IPS-20b (cell line): ENCODE results near the gene EVI5.
"Not testable (repeated sequence)": the region's sequence is repeated elsewhere in the genome, so short reads cannot be mapped to it uniquely, and the experiment has no call there.

ENCODE experiments used
- H3K27ac ChIP-seq: one replicate; pipeline ENCODE4 v1.5.1; 2013; ENCODE audit warnings: low read length
- H3K27me3 ChIP-seq: 2 replicates; pipeline ENCODE4 v1.6.1; 2013; ENCODE audit warnings: mild to moderate bottlenecking, low read length, inconsistent platforms; ENCODE audit not compliant: insufficient read depth
- H3K36me3 ChIP-seq: 2 replicates; pipeline ENCODE4 v1.6.1; 2013; ENCODE audit warnings: low read depth, mild to moderate bottlenecking, inconsistent platforms, low read length, moderate library complexity; ENCODE audit not compliant: insufficient read depth
- H3K4me1 ChIP-seq: 2 replicates; pipeline ENCODE4 v1.6.1; 2013; ENCODE audit warnings: mild to moderate bottlenecking, control low read depth, inconsistent platforms, low read length, moderate library complexity; ENCODE audit not compliant: insufficient read depth
- H3K4me3 ChIP-seq: 2 replicates; pipeline ENCODE4 v1.5.1; 2013; ENCODE audit warnings: mild to moderate bottlenecking, low read length, inconsistent platforms
- H3K9ac ChIP-seq: 2 replicates; pipeline ENCODE4 v1.6.1; 2013; ENCODE audit warnings: low read depth, mild to moderate bottlenecking, inconsistent platforms, low read length, moderate library complexity
- H3K9me3 ChIP-seq: 2 replicates; pipeline ENCODE4 v1.6.1; 2013; ENCODE audit warnings: mild to moderate bottlenecking, low read depth, low read length, inconsistent platforms; ENCODE audit not compliant: insufficient read depth

EVI5 gene

DNA sequence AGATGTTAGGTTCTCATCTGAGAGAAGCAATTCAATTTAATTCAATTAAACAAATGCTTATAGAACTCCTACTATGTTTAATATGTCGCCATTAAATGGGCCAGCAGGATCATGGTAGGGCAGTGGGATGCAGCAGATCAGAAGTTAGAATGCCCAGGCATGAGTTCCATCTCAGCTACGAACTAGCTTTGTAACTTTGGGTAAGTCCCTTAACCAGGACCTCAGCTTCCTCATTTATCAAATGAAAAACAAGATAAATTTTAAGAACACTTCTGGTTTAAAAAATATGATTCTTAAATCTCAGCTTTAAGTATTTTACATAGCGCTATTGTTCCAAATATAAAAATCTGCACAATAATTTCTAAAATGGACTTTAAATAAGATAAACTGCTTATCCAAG, 230.7 kb downstream of the EVI5 start:
- no peak overlapping the region for H3K4me3 ChIP-seq
- H3K27ac ChIP-seq = no peak overlapping the region
- no peaks in the 10 kb centered on the region for H3K27me3 ChIP-seq
- no peaks in the 10 kb centered on the region for H3K9me3 ChIP-seq
- H3K36me3 ChIP-seq = no peaks in the 10 kb centered on the region
- H3K9ac ChIP-seq = no peak overlapping the region
- H3K4me1 ChIP-seq = no peaks in the 10 kb centered on the region

DNA sequence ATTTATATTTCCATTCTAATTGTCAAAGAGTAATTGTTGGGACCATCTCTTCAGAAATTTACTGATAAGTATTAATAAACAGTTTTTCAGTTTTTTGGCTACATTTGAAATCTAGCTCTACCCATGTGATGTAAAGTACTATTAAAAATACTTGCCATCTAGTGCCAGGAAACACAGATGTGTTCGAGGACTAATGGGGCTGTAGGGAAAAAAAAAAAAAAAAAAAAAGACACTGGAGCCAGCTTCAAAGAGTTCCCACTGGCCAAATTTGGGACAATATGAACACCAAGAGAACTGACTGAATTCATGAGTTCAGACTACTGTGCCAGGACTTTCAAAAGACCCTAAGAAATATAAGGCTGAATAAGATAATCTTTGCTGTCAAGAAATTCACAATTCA, 233.0 kb downstream of the EVI5 start:
- H3K4me3 ChIP-seq = no peak overlapping the region
- no peaks in the 10 kb centered on the region for H3K9me3 ChIP-seq
- H3K27me3 ChIP-seq = no peaks in the 10 kb centered on the region
- no peaks in the 10 kb centered on the region for H3K36me3 ChIP-seq
- no peaks in the 10 kb centered on the region for H3K4me1 ChIP-seq
- H3K9ac ChIP-seq = no peak overlapping the region
- H3K27ac ChIP-seq = no peak overlapping the region

DNA sequence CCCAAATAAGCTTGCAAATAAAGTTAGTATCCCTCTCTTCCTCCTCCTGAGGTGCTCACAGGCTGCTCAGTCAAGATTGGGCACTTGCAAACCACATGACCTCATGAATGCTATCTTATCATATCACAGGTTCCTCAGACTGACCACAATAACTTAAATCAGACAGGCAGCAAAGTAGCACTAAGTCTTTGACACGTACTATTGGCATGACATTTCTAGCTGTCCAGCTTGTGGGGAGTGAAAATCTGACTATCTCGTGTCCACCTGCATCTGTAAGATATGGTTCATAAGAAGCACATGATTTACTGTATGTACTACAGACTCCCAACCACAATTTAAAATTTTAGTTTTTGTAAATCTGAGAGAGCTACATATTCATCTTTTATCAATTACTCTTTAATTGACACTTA, 240.1 kb downstream of the EVI5 start:
- Histone ChIP-seq H3K4me3 (no peak overlapping the region), H3K27me3 (no peaks in the 10 kb centered on the region), H3K36me3 (no peaks in the 10 kb centered on the region), H3K9me3 (no peaks in the 10 kb centered on the region), H3K4me1 (no peaks in the 10 kb centered on the region), H3K9ac (no peak overlapping the region), H3K27ac (no peak overlapping the region)

DNA sequence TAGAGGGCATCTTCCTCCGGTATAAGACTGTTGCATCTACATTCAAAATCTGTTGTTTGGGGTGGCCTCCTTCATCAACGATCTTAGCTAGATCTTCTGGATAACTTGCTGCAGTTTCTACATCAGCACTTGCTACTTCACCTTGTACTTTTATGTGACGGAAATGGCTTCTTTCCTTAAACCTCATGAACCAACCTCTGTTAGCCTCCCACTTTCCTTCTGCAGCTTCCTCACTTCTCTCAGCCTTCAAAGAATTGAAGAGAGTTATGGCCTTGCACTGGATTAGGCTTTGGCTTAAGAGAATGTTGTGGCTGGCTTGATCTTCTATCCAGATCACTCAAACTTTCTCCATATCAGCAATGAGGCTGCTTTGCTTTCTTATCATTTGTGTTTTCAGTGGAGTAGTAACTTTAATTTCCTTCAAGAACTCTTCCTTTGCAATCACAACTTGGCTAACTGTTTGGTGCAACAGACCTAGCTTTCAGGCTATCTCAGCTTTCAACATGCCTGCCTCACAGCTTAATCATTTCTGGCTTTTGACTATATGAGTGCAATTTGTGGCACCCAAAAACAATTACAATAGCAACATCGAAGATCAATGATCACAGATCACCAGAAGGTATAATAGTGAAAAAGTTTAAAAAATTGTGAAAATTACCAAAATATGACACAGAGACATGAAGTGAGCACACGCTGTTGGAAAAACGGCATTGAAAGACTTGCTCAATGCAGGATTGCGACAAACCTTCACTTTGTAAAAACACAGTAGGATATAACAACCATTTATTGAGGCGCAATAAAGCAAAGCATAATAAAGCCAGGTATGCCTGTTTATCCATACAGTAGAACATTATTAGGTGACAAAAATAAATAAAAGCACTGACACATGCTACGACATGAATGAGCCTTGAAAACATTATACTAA, 241.5 kb downstream of the EVI5 start:
- H3K27me3 ChIP-seq = no peaks in the 10 kb centered on the region
- no peak overlapping the region for H3K4me3 ChIP-seq
- H3K9ac ChIP-seq = no peak overlapping the region
- no peaks in the 10 kb centered on the region for H3K36me3 ChIP-seq
- H3K9me3 ChIP-seq = no peaks in the 10 kb centered on the region
- H3K27ac ChIP-seq = no peak overlapping the region
- no peaks in the 10 kb centered on the region for H3K4me1 ChIP-seq

DNA sequence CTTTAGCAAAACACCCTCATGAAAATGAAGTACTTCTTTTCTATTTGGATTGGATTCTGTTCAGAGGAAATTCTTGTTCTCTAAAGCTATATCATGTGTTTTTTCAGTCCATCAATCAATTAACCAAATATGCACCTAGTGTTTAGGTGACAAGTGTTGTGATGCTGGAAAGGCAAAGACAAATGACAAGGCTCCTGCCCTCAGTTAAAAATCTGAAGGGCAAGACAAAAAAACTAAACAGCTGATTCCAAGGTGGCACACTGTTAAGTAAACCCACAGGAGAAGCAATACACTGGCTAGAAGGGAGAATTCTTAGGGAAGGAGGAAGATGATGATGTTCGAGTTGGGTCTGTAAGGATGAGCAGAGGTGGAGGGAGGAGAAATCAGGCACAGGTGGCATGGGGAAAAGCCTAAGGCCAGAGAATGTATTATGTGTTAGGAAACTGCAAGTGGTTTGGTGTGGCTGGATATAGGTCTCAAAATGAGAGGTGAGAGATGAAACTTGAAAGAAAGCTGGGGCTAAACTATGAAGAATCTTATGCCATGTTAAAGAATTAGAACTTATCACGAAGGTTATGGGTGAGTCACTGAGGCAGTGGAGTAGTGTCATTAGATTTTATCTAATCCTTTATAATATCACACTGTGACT, 246.4 kb downstream of the EVI5 start:
- H3K27ac ChIP-seq = no peak overlapping the region

DNA sequence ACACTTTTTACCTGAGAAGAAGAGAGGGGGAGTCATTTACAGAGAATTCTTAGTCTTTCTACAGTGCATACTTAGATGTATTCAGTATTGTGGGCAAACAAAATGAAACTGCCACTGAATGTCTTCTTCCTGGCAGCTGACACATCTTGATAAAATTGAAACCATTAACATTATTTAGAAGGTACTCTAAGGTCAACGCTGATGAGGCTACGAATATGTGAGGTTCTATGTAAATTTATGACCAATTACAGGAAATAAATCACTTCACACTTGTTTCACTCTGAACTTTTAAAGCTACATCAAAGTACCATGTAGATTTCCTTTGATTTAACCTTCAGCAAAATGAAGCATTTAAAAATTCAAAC, 246.9 kb downstream of the EVI5 start:
- Histone ChIP-seq H3K9me3 (no peaks in the 10 kb centered on the region), H3K36me3 (no peaks in the 10 kb centered on the region), H3K27me3 (no peaks in the 10 kb centered on the region), H3K4me3 (no peak overlapping the region), H3K27ac (no peak overlapping the region), H3K9ac (no peak overlapping the region), H3K4me1 (no peaks in the 10 kb centered on the region)

More for the DNA sequence above, 246.4 kb downstream of the EVI5 start:
- no peaks in the 10 kb centered on the region for H3K27me3 ChIP-seq
- H3K4me3 ChIP-seq = no peak overlapping the region
- H3K36me3 ChIP-seq = no peaks in the 10 kb centered on the region
- H3K9ac ChIP-seq = no peak overlapping the region
- H3K4me1 ChIP-seq = no peaks in the 10 kb centered on the region
- H3K9me3 ChIP-seq = no peaks in the 10 kb centered on the region

DNA sequence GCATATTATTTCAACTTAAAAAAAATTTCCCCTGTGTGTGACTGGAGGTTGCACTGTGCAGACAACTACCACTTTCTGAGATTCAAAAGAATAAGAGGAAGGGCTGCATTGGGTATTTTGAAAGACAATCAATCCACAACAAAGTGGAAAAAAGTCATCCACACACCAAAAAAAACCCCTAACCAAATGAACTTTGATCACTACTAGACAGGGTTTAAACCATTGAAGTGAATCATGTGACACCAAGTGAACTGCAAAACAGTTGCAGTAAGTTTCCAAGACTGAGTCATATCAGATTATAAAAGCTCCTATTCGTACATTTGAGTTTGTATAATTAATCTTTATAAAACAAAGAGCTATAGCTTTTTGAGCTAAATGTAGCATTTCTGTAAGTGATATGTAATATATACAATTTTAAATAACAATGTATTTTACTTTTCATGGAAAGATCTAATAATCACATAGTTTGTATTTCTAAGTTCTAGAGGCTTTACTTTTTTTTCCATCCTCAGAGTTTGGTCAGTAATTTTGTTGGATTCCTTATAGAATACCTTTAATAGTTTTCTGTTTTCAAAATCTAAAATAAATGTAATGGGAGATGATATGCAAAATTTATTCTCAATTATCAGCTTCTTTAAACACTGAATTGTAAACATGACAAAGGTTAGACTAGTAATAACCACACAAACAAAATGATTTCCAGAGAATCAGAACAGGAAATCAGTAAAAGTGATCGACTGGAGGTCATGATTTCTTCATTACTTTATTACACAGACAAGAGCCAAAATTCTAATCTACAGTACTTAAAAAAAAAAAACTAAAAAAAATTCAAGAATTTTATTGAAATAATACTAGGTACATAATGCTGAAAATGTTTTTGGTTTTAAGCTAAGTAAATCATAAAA, 247.7 kb downstream of the EVI5 start:
- no peaks in the 10 kb centered on the region for H3K36me3 ChIP-seq
- no peaks in the 10 kb centered on the region for H3K27me3 ChIP-seq
- H3K9me3 ChIP-seq = no peaks in the 10 kb centered on the region
- no peak overlapping the region for H3K27ac ChIP-seq
- H3K9ac ChIP-seq = no peak overlapping the region
- no peaks in the 10 kb centered on the region for H3K4me1 ChIP-seq
- H3K4me3 ChIP-seq = no peak overlapping the region

DNA sequence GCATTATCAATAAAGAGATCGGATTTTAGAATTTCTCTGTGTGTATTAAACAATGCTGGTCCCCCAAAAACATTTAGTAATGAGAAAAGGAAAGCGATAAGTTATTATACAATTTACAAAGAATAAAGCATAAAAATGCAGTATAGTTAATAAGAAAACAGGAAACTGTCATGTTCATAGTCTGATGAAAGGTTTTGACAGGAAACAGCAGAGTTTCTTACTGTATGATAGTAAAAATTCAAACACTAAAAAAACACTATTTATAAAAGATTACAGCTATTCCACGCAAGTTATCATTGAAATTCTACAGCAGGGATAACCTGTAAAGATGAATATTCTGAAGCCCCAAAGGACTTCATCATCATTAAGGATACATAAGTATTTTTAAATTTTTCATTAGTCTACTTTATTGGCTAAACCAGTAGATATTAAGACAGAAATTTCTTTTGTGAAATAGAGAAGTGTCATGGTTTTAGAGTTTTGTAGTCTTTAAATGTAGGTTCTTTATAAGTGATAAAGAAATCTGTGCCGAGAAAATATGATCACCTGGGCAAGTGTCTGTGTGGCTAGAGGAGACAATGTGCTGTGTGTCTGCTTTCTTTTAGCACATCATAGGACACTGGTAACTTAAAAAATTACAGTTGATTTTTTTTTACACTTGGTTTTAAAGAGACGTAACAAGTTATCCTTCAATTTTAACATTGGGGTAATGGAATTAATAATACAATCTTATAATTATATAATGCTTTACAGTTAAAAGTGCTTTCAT, 248.5 kb downstream of the EVI5 start:
- Histone ChIP-seq H3K4me1 (no peaks in the 10 kb centered on the region), H3K27ac (no peak overlapping the region), H3K9ac (no peak overlapping the region), H3K9me3 (no peaks in the 10 kb centered on the region), H3K4me3 (no peak overlapping the region), H3K36me3 (no peaks in the 10 kb centered on the region), H3K27me3 (no peaks in the 10 kb centered on the region)

DNA sequence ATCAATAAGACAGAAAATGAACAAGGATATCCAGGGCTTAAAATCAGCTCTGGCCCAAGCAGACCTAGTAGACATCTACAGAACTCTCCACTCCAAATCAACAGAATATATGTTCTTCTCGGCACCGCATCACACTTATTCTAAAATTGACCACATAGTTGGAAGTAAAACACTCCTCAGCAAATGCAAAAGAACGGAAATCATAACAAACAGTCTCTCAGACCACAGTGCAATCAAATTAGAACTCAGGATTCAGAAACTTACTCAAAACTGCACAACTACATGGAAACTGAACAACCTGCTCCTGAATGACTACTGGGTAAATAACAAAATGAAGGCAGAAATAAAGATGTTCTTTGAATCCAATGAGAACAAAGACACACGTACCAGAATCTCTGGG, 252.5 kb downstream of the EVI5 start:
- not testable (repeated sequence) for H3K9me3 ChIP-seq, H3K4me1 ChIP-seq, H3K4me3 ChIP-seq, H3K27ac ChIP-seq, H3K36me3 ChIP-seq, H3K9ac ChIP-seq, H3K27me3 ChIP-seq

DNA sequence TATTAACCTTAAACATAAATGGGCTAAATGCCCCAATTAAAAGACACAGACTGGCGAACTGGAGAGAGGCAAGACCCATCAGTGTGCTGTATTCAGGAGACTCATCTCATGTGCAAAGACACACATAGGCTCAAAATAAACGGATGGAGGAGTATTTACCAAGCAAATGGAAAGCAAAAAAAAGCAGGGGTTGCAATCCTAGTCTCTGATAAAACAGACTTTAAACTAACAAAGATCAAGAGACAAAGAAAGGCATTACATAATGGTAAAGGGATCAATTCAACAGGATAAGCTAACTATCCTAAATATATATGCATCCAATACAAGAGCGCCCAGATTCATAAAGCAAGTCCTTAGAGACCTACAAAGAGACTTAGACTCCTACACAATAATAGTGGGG, 253.0 kb downstream of the EVI5 start:
- not testable (repeated sequence) for H3K27me3 ChIP-seq, H3K27ac ChIP-seq, H3K9ac ChIP-seq, H3K4me1 ChIP-seq, H3K4me3 ChIP-seq, H3K9me3 ChIP-seq, H3K36me3 ChIP-seq

DNA sequence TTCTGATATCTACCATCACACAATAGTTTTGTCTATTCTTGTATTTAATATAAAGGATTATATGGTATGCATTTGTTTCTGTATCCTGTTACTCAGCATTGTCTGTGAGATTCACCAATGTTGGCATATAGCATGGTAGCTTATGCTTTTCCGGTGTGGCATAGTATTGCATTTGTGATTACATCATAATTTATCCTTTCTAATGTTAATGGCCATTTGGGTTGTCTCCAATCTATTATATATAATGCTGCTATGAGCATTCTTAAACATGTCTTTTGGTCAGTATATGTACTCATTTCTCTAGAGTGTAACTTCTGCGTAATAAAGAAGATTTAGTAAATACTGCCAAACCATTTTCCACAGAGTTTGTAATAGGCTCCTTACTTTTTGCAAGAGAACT, 257.2 kb downstream of the EVI5 start:
- Histone ChIP-seq H3K9ac (no peak overlapping the region), H3K27ac (no peak overlapping the region), H3K27me3 (no peaks in the 10 kb centered on the region), H3K4me3 (no peak overlapping the region), H3K9me3 (no peaks in the 10 kb centered on the region), H3K36me3 (no peaks in the 10 kb centered on the region), H3K4me1 (no peaks in the 10 kb centered on the region)
